Keratinocyte (primary cell): ENCODE results near the gene FILIP1. TPM values are rescaled to one million over a fixed set of nuclear protein-coding genes. Genes with fewer than 3 reads are reported as not detected.

Experiments used
- DNase-seq: peaks from one replicate; pipeline ENCODE4 v3.0.0-alpha.2; 2011; ENCODE audit warnings: low read depth, missing footprints, low spot score
- FAIRE-seq: peaks from 2 replicates; lab custom pipeline; 2011; peaks lifted over from hg19 to GRCh38; lab: Jason Lieb, UNC
- H2AFZ ChIP-seq: 2 replicates; pipeline ENCODE4 v1.6.0; 2012; ENCODE audit warnings: low read length, control low read depth, inconsistent platforms; ENCODE audit not compliant: control insufficient read depth
- H3K27ac ChIP-seq: 2 replicates; pipeline ENCODE4 v1.5.1; 2011; ENCODE audit warnings: low read length; ENCODE audit not compliant: control insufficient read depth, insufficient read depth
- H3K27me3 ChIP-seq: 3 replicates; pipeline ENCODE4 v1.6.0; 2011; ENCODE audit warnings: low read length; ENCODE audit not compliant: control insufficient read depth, insufficient read depth; ENCODE audit errors: extremely low read depth
- H3K36me3 ChIP-seq, 2 experiments: 2 replicates in 1 of 2; 3 replicates in 1 of 2; pipeline ENCODE4 v1.5.1; 2011; ENCODE audit warnings: low read length in 2 of 2, mild to moderate bottlenecking in 1 of 2; ENCODE audit not compliant: control insufficient read depth in 2 of 2, insufficient read depth in 2 of 2; ENCODE audit errors: extremely low read depth in 1 of 2
- H3K4me1 ChIP-seq: 3 replicates; pipeline ENCODE4 v1.5.1; 2011; ENCODE audit warnings: low read length; ENCODE audit not compliant: control insufficient read depth, insufficient read depth; ENCODE audit errors: extremely low read depth
- H3K4me2 ChIP-seq: 3 replicates; pipeline ENCODE4 v1.6.0; 2011; ENCODE audit warnings: low read depth, low read length; ENCODE audit not compliant: control insufficient read depth, insufficient read depth; ENCODE audit errors: extremely low read depth
- H3K4me3 ChIP-seq, 3 experiments: fragments of 200-600 bp in 1 of 3; sonication (generic) in 1 of 3; 2 replicates in 2 of 3; 3 replicates in 1 of 3; pipeline ENCODE4 v1.5.1; 2011 to 2016; ENCODE audit warnings: low read length in 3 of 3, mild to moderate bottlenecking in 3 of 3, control low read depth in 2 of 3, inconsistent platforms in 1 of 3, low read depth in 1 of 3, mixed read lengths in 1 of 3, mixed run types in 1 of 3, moderate library complexity in 1 of 3; ENCODE audit not compliant: control insufficient read depth in 2 of 3, insufficient read depth in 2 of 3; ENCODE audit errors: extremely low read depth in 1 of 3
- H3K79me2 ChIP-seq: 2 replicates; pipeline ENCODE4 v1.6.0; 2012; ENCODE audit warnings: low read length; ENCODE audit not compliant: control insufficient read depth, insufficient read depth
- H3K9ac ChIP-seq: 3 replicates; pipeline ENCODE4 v1.6.0; 2011; ENCODE audit warnings: low read length; ENCODE audit not compliant: control insufficient read depth, insufficient read depth; ENCODE audit errors: extremely low read depth
- H3K9me1 ChIP-seq: 3 replicates; pipeline ENCODE4 v1.6.0; 2011; ENCODE audit warnings: low read length; ENCODE audit not compliant: control insufficient read depth, insufficient read depth; ENCODE audit errors: extremely low read depth
- H3K9me3 ChIP-seq: 2 replicates; pipeline ENCODE4 v1.5.1; 2012; ENCODE audit warnings: low read depth, low read length; ENCODE audit not compliant: control insufficient read depth
- H4K20me1 ChIP-seq: 3 replicates; pipeline ENCODE4 v1.6.0; 2011; ENCODE audit warnings: low read length; ENCODE audit not compliant: control insufficient read depth, insufficient read depth; ENCODE audit errors: extremely low read depth
- EZH2 ChIP-seq: IDR thresholded peaks from one replicate; pipeline ENCODE4 v1.6.1; 2012; ENCODE audit warnings: inconsistent platforms, mild to moderate bottlenecking, low read length, moderate library complexity
- dilution Hi-C: fragments of 300-500 bp; cut with MboI; formaldehyde crosslinking; loops from one replicate; pipeline ENCODE4 v1.7.0; 2020; ENCODE audit warnings: low sequenced_read_pairs; ENCODE audit not compliant: extremely low pct_ligation_motif_present
- polyA plus RNA-seq, 5 experiments: library from polyadenylated mRNA; depleted of rRNA in 3 of 5; stranded (reverse) in 3 of 5; stranded (forward) in 1 of 5; unstranded in 1 of 5; fragments of >200 nt; gene quantifications; 1 replicate in 1 of 5; 2 replicates in 3 of 5; 3 replicates in 1 of 5; pipeline versions ENCODE4 v1.2.1 to v1.2.3, GENCODE V29; 2011 to 2012; ENCODE audit warnings: missing spikeins in 2 of 5, low read depth in 1 of 5, low replicate concordance in 1 of 5
- TF ChIP-seq, protein P1 (sequence below), 3 experiments: IDR thresholded peaks in 1 of 3; conservative IDR thresholded peaks in 1 of 3; optimal IDR thresholded peaks in 1 of 3; 2 replicates in 2 of 3; 3 replicates in 1 of 3; pipeline versions ENCODE3 to v1.5.1; 2011; ENCODE audit warnings: low read length in 3 of 3, mild to moderate bottlenecking in 3 of 3, moderate library complexity in 2 of 3, control low read depth in 1 of 3, inconsistent platforms in 1 of 3; ENCODE audit not compliant: insufficient read depth in 2 of 3; ENCODE audit errors: extremely low read depth in 1 of 3

Gene FILIP1
- polyA plus RNA-seq, 1 donor (not counting 4 experiments of a cell fraction or from before 2014, with no cell fraction given): 0.01 TPM

DNA sequence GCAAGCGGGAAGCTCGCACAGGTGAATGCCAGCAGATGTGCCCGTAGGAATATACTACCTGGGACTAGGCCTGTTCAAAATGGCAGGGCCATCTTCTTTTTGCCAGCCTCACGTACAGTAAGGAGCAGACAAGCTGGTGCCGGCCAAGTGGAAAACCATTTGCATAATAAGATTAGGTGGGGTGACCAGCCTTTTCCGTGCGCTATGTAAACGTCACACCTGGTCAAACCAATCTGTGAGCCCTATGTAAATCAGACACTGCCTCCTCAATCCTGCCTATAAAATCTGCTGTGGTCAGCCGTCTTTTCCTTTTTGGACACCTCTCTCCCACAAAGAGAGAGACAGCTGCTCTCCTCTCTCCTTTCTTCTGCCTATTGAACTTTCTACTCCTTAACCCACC is 148.2 kb downstream of the FILIP1 start:
- DNase-seq (no peak), FAIRE-seq (no peak)
- Histone ChIP-seq H3K4me1 (no peaks in the 10 kb centered on the region), H4K20me1 (no peaks in the 10 kb centered on the region), H3K27ac (no peak overlapping the region), H3K9ac (no peak overlapping the region), H3K9me1 (no peaks in the 10 kb centered on the region), H3K36me3 (no peaks in the 10 kb centered on the region), H3K27me3 (peaks cover 17% of the 10 kb centered on the region), H3K4me2 (no peak overlapping the region), H3K4me3 (no peak overlapping the region), H3K9me3 (no peaks in the 10 kb centered on the region), H3K79me2 (no peaks in the 10 kb centered on the region), H2AFZ (no peak overlapping the region)
- TF ChIP-seq EZH2: no peak
- TF ChIP-seq, protein P1, sequence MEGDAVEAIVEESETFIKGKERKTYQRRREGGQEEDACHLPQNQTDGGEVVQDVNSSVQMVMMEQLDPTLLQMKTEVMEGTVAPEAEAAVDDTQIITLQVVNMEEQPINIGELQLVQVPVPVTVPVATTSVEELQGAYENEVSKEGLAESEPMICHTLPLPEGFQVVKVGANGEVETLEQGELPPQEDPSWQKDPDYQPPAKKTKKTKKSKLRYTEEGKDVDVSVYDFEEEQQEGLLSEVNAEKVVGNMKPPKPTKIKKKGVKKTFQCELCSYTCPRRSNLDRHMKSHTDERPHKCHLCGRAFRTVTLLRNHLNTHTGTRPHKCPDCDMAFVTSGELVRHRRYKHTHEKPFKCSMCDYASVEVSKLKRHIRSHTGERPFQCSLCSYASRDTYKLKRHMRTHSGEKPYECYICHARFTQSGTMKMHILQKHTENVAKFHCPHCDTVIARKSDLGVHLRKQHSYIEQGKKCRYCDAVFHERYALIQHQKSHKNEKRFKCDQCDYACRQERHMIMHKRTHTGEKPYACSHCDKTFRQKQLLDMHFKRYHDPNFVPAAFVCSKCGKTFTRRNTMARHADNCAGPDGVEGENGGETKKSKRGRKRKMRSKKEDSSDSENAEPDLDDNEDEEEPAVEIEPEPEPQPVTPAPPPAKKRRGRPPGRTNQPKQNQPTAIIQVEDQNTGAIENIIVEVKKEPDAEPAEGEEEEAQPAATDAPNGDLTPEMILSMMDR (optimal IDR thresholded peaks at IDR 0.05 in 1 of 3, IDR thresholded peaks at IDR 0.05 in 1 of 3, conservative IDR thresholded peaks at IDR 0.05 in 1 of 3; ENCODE audit: extremely low read depth in 1 of 3, insufficient read depth in 2 of 3, low read length in 3 of 3): no peak
- dilution Hi-C loops: no loop called here

DNA sequence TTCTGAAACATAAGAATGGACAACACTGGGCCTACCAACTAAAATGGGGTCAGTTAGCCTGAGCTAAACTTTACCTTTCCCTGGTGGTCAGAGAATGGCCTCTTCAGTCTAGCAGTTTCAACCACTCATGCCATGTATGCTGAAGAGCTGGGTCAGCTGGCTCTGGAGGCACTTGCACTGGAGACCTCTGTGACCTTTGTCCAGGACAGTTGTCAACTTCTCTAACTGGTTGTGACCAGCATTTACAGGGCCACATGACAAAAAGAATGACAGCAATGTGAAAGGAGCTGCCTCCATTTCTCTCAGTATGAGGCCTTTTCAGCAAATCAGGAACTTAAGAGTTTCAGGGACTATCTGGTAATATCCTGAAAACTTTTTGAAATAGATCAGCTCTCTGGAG is 149.1 kb downstream of the FILIP1 start:
- H3K9me3 ChIP-seq: no peaks in the 10 kb centered on the region
- TF ChIP-seq, protein P1 (optimal IDR thresholded peaks at IDR 0.05 in 1 of 3, IDR thresholded peaks at IDR 0.05 in 1 of 3, conservative IDR thresholded peaks at IDR 0.05 in 1 of 3; ENCODE audit: extremely low read depth in 1 of 3, insufficient read depth in 2 of 3, low read length in 3 of 3): no peak
- TF ChIP-seq EZH2: no peak
- no peak for FAIRE-seq
- H3K4me3 ChIP-seq: no peak overlapping the region
- H3K4me2 ChIP-seq: no peak overlapping the region
- no peak overlapping the region for H3K9ac ChIP-seq
- dilution Hi-C loops: no loop called here
- H2AFZ ChIP-seq: no peak overlapping the region
- H3K9me1 ChIP-seq: no peaks in the 10 kb centered on the region
- H4K20me1 ChIP-seq: no peaks in the 10 kb centered on the region
- H3K27ac ChIP-seq: no peak overlapping the region
- H3K36me3 ChIP-seq: no peaks in the 10 kb centered on the region
- H3K4me1 ChIP-seq: no peaks in the 10 kb centered on the region
- H3K79me2 ChIP-seq: no peaks in the 10 kb centered on the region
- peaks cover 9% of the 10 kb centered on the region for H3K27me3 ChIP-seq
- no peak for DNase-seq
